Activated naive CD8-positive, alpha-beta T cell treated with anti-CD3 and anti-CD28 coated beads for 36 hours (primary cell): ENCODE data around the gene SLC25A44. TPM values are rescaled to one million over a fixed set of nuclear protein-coding genes. Genes with fewer than 3 reads are reported as not detected.

Experiments
- DNase-seq: peaks from one replicate; pipeline ENCODE4 v3.0.0; 2021
- H3K27ac Mint-ChIP-seq: one replicate; pipeline ENCODE4 v1.8.0; 2022; ENCODE audit warnings: mild to moderate bottlenecking, moderate library complexity, mixed read lengths
- H3K27me3 Mint-ChIP-seq: one replicate; pipeline ENCODE4 v1.8.0; 2022; ENCODE audit warnings: mild to moderate bottlenecking, mixed read lengths
- H3K36me3 Mint-ChIP-seq: one replicate; pipeline ENCODE4 v1.8.0; 2021; ENCODE audit warnings: mild to moderate bottlenecking, mixed read lengths
- H3K4me1 Mint-ChIP-seq: one replicate; pipeline ENCODE4 v1.8.0; 2021; ENCODE audit warnings: mixed read lengths
- H3K4me3 Mint-ChIP-seq: one replicate; pipeline ENCODE4 v1.8.0; 2022; ENCODE audit warnings: mild to moderate bottlenecking, moderate library complexity, mixed read lengths
- H3K9me3 Mint-ChIP-seq: one replicate; pipeline ENCODE4 v1.8.0; 2022; ENCODE audit warnings: mixed read lengths
- total RNA-seq, 2 experiments: library from RNA; stranded (reverse); gene quantifications; one replicate each; pipeline ENCODE4 v1.2.3, GENCODE V29; 2021

Gene SLC25A44, protein sequence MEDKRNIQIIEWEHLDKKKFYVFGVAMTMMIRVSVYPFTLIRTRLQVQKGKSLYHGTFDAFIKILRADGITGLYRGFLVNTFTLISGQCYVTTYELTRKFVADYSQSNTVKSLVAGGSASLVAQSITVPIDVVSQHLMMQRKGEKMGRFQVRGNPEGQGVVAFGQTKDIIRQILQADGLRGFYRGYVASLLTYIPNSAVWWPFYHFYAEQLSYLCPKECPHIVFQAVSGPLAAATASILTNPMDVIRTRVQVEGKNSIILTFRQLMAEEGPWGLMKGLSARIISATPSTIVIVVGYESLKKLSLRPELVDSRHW
- total RNA-seq, result 10 to 100 TPM; 55.0 to 60.7 TPM

DNA sequence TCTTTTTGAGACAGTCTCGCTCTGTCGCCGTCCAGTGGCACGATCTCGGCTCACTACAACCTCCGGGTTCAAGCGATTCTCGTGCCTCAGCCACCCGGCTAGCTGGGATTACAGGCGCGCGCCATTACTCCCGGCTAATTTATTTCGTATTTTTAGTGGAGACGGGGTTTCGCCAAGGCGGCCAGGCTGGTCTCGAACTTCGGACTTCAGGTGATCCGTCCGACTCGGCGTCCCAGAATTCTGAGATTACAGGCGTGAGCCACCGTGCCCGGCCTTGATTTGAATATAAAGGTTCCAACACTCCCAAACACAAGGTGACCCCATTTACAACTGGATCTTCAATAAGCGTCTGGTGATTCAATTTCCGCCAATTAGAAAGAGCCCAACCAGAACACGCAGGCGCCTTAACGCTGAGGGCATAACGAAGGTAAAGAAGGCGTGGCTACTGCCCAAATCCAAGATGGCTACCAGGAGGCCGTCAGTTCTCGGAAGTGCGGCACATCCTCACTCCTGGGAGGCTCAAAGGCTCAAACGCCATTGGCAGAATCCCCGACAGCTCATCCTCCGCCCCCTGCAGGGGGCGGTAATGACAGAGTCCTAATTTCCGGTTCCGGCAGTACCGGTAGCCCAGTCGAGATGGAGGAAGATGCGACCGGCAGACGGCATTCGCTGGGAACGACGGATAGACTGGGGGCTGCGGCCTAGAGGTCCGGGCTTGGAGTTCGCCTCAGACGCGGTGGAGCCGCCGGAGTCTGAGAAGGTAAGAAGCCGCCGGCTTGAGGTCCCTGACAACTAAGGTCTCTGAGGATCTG lies at the start of gene SLC25A44:
Gene SLC25A44, plus strand, starts transcription at position 617 of the 812 bp plus-strand sequence. CDS start 5,744 bp downstream, outside the sequence.
- H3K36me3 Mint-ChIP-seq, result peaks cover 32% of the 10 kb centered on the region
- peaks cover 50% of the 10 kb centered on the region for H3K4me1 Mint-ChIP-seq

DNA sequence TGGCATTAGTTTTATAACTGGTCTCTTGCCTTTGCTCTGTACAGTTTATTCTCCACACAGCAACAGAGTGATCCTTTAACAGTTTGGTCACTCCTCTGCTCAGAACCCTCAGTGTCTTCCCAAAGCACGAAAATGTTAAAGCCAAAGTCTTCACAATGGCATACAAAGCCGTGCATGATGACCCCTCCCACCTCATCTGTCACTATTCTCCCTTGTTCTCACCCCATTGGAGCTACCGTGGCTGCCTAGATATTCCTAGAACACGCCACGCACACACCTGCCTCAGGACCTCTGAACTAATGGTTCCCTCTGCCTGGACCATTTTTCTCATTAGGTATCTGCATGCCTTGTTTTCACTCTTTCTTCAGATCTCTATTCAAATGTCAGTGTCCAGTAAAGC lies 49.2 kb upstream of the SLC25A44 start:
- no peaks in the 10 kb centered on the region for H3K27me3 Mint-ChIP-seq
- peaks cover 36% of the 10 kb centered on the region for H3K4me1 Mint-ChIP-seq
- no peak for DNase-seq
- H3K9me3 Mint-ChIP-seq, result no peaks in the 10 kb centered on the region
- H3K36me3 Mint-ChIP-seq, result no peaks in the 10 kb centered on the region
- no peak overlapping the region for H3K4me3 Mint-ChIP-seq
- no peak overlapping the region for H3K27ac Mint-ChIP-seq

More for the DNA sequence above, at the start of gene SLC25A44:
- H3K9me3 Mint-ChIP-seq, result peaks cover 5% of the 10 kb centered on the region
- H3K27me3 Mint-ChIP-seq, result no peaks in the 10 kb centered on the region
- peak within 1 kb of the TSS; percentile 100 for H3K4me3 Mint-ChIP-seq
- peak; percentile 97 for DNase-seq
- H3K27ac Mint-ChIP-seq, result peak within 1 kb of the TSS; percentile 96

DNA sequence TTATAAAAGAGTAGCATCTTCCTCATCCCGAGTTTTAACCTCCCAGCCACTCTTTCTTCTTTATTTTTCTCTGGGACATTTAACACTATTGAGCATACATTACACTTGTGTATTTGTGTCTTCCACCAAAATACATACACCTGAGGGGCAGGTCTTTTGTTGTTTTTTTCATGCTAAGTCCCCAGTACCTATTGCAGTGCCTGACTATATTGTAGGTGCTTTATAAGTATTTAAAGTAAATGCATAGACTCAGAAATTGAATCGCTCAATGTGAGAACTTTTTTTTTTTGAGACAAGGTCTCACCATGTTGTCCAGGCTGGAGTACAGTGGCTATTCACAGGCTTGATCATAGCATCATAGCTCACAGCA lies 48.3 kb upstream of the SLC25A44 start:
- H3K27ac Mint-ChIP-seq, result peak overlapping the region; percentile 88
- no peaks in the 10 kb centered on the region for H3K27me3 Mint-ChIP-seq
- no peaks in the 10 kb centered on the region for H3K36me3 Mint-ChIP-seq
- no peaks in the 10 kb centered on the region for H3K9me3 Mint-ChIP-seq
- peaks cover 44% of the 10 kb centered on the region for H3K4me1 Mint-ChIP-seq
- no peak overlapping the region for H3K4me3 Mint-ChIP-seq
- DNase-seq, result no peak

DNA sequence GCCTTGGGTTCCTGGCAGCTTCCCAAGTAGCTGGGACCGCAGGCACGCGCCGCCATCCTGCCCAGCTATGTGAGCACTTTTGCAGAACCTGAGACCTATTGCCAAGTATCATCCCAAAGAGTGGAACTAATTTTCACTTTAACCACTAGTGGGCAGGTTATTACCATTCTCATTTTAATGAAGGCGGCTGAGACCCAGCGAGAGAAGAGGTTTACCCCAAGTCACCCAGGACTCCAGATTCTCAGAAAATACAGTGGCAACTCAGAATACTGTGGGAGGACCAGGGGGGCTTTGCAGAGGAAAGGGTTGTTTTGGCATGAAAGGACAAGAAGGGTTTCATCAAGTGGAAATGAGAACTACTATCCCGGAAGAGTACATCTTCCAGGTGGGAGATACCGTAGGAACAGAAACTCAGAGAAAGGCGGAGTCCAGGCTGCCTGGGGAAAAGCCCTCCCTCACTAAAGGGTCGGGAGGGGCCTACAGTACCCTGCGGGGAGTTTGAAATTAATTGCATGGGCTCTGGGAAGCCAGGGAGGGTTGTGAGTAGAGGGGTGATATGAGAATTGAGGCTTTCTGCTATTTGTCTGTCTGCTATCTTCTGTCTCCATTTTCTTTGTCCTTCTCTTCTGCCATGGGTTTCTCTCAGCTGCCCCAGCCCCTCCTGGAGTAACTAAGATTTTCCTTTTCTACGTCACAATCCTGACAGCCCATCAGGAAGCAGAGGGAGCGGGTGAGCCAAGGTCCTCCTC lies 47.7 kb upstream of the SLC25A44 start:
- Mint-ChIP-seq H3K36me3 (no peaks in the 10 kb centered on the region), H3K27me3 (no peaks in the 10 kb centered on the region), H3K27ac (peak overlapping the region; percentile 88), H3K9me3 (no peaks in the 10 kb centered on the region), H3K4me3 (peak overlapping the region; percentile 63), H3K4me1 (peaks cover 48% of the 10 kb centered on the region)
- peak; percentile 54 for DNase-seq

DNA sequence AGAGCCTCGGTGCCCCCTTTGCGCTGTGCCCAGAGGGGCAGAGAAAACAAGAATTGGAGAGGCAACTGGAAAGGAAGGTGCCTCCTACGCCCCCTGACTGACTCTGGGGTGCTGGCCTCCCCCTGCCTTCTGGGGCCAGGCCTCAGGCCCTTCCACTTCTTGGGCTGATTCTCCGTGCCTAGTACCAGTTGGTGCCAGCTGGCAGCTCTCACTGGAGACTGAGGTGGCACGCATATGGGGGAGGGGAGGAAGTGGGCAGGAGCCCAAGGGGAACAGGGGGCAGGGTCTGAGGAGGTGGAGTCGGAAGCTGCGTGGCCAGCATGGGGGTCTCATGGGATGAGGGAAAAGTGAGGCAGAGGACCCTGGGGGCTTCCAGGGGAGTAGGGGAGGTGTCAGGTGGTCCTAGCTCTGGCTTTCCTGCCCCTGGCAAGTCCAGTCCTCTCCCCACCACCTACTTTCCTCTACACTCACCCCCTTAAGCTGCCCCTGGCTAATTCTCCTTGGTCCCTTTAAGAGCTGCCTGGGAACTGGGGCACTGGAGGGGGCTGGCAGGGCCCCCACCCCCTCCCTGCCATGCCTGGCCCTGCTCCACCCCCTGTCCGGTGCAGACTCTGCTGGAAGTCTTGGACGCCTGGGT lies 47.0 kb upstream of the SLC25A44 start:
- no peaks in the 10 kb centered on the region for H3K36me3 Mint-ChIP-seq
- H3K4me1 Mint-ChIP-seq, result peaks cover 50% of the 10 kb centered on the region
- peak overlapping the region; percentile 88 for H3K27ac Mint-ChIP-seq
- no peaks in the 10 kb centered on the region for H3K9me3 Mint-ChIP-seq
- H3K4me3 Mint-ChIP-seq, result peak overlapping the region; percentile 63
- no peak for DNase-seq
- H3K27me3 Mint-ChIP-seq, result no peaks in the 10 kb centered on the region

DNA sequence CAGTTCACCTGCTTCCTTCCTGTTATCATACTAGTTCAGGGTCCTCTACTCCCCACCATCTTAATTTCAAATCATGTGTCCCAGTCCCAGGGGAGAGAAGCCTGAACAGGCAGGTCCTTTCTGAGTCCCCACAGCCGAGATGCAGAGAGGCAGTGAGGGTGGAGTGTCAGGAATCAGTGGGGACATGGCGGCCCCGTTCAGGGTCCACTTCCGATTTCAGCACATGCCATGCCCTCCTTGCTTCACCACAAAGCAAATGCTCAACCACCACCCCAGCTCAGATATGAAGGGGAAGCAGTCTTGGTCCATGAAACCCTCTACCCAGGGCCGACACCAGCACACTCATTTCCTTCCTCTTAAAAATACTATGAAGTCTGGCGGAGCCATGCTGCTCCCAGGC lies 45.7 kb upstream of the SLC25A44 start:
- no peaks in the 10 kb centered on the region for H3K36me3 Mint-ChIP-seq

DNA sequence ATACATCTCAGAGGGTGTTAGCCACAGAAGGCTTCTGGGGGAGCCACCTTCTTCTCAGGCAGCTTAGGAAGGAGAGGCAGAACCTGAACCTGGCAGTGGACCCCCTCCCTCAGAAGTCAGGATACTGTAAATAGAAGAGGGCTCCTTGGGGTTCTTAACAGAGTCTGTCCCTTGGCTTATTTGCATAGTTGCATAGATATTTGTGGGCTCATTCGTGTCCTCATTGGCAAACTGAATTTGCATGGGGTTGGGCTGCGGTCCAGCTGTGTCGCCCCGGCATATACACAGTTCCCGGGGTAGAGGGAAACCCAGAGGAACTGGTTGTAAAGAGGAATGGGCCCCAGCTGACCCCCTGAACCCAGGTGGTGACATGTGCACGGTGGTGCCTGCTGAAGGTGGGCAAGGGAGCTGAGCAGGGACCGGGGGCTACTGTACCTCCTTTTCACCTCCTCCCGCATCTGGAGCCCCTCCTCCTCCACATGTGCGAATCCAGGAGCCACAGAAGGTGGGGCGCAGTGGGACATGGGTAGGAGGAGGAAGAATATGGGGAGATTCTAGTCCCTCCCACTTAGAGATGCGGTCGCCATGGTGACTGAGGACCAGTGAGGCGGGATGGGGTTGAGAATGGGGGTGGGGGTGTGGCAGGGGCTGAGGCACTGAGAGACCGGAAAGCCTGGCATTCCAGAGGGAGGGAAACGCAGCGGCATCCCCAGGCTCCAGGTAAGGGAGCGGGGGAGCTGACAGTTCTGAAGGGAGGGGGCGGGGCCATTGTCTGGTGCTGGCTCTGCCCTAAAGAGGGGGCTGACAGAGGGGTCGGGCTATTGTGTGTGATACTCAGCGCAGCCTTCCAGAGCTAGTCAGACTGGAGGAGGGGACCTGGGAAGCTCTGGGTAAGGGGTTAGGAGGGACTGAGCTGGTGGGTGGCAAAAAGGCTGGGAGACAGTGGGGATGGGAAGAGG lies 44.3 kb upstream of the SLC25A44 start:
- Mint-ChIP-seq H3K27me3 (no peaks in the 10 kb centered on the region), H3K4me1 (peaks cover 74% of the 10 kb centered on the region), H3K36me3 (no peaks in the 10 kb centered on the region), H3K27ac (no peak overlapping the region), H3K4me3 (no peak overlapping the region), H3K9me3 (no peaks in the 10 kb centered on the region)
- no peak for DNase-seq

More for the DNA sequence above, 45.7 kb upstream of the SLC25A44 start:
- no peaks in the 10 kb centered on the region for H3K9me3 Mint-ChIP-seq
- no peaks in the 10 kb centered on the region for H3K27me3 Mint-ChIP-seq
- peak overlapping the region; percentile 30 for H3K4me3 Mint-ChIP-seq
- H3K27ac Mint-ChIP-seq, result peak overlapping the region; percentile 91
- peaks cover 64% of the 10 kb centered on the region for H3K4me1 Mint-ChIP-seq
- DNase-seq, result no peak

DNA sequence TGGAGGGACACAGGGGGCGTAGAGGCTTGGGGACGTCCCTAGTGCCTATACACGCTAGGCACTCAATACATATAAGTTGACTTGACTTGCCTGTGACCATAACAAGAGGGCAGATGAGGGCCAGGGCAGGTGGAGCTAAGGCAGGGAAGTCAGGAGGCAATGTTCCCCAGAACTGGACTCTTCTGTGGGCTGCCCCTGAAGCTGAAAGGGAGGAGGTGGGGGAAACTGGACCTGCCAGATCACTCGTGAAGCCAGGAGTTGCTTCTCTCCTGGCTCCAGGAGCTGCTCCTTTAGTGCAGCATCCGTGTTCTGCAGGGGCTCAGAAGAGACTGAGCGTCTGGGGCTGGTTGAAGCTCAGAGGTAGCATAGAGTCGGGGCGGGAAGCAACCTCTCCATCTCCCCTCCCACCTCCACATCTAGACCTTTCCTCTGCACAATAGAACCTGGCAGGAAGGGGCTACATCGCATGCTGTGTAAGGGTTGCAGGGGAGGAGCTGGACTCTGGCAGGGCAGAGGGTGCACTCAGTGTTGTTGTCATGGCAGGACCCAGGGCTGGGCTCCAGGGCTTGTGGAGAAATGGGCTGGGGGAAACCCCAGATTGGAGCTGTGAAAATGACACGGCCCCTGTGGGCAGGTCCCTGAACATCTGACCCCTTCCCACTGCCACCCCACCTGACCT lies 43.4 kb upstream of the SLC25A44 start:
- Mint-ChIP-seq H3K27me3 (no peaks in the 10 kb centered on the region), H3K9me3 (no peaks in the 10 kb centered on the region), H3K36me3 (no peaks in the 10 kb centered on the region), H3K4me1 (peaks cover 78% of the 10 kb centered on the region), H3K4me3 (no peak overlapping the region), H3K27ac (no peak overlapping the region)
- no peak for DNase-seq

DNA sequence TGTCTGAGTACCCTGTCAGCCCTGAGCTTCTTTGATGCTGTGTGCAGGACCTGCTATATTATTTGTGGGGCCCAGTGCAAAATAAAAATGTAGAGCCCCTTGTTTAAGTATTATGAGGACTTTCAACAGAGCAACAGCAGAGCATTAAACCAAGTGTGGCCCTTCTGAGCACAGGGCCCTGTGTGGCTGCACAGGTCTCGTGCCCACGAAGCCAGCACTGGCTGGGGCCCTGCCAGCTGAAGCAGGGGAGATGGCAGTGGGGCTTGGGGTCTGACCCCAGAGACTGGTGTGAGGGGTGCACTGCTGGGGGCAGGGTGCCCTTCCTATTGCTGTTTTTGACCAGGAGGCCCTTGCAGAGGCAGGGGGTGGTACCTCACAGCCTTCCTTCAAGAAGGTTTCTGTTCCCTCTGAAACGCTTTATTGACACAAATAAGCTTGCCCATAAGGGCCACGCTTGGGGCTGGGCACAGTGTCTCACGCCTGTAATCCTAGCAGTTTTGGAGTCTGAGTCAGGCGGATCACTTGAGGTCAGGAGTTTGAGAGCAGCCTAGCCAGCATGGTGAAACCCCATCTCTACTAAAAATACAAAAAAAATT lies 42.7 kb upstream of the SLC25A44 start:
- H3K4me3 Mint-ChIP-seq, result no peak overlapping the region
- no peaks in the 10 kb centered on the region for H3K27me3 Mint-ChIP-seq
- no peaks in the 10 kb centered on the region for H3K36me3 Mint-ChIP-seq
- DNase-seq, result no peak
- H3K27ac Mint-ChIP-seq, result peak overlapping the region; percentile 45
- H3K4me1 Mint-ChIP-seq, result peaks cover 78% of the 10 kb centered on the region
- no peaks in the 10 kb centered on the region for H3K9me3 Mint-ChIP-seq

DNA sequence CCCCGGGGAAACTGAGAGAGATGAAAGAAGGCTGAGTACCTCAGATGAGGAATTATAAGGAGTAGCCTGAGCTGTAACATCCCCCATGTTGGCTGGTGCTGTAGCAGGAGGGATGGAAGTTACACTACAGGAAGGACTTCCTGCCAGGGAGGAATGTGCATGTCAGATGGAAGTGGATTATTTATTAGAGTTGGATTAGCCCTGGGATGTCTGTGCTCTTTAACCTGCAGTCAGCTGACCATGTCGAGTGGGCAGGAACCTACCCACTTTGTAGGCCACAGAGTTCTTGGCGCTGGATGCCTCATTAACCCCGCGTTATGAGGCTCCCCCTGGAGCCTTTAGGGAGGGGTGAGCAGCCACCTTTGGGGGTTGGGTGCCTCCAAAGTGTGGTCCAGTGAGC lies 41.3 kb upstream of the SLC25A44 start:
- peaks cover 71% of the 10 kb centered on the region for H3K4me1 Mint-ChIP-seq
- H3K36me3 Mint-ChIP-seq, result no peaks in the 10 kb centered on the region
- DNase-seq, result no peak
- no peaks in the 10 kb centered on the region for H3K9me3 Mint-ChIP-seq
- peak overlapping the region; percentile 83 for H3K27ac Mint-ChIP-seq
- peaks cover 3% of the 10 kb centered on the region for H3K27me3 Mint-ChIP-seq
- H3K4me3 Mint-ChIP-seq, result peak overlapping the region; percentile 20

DNA sequence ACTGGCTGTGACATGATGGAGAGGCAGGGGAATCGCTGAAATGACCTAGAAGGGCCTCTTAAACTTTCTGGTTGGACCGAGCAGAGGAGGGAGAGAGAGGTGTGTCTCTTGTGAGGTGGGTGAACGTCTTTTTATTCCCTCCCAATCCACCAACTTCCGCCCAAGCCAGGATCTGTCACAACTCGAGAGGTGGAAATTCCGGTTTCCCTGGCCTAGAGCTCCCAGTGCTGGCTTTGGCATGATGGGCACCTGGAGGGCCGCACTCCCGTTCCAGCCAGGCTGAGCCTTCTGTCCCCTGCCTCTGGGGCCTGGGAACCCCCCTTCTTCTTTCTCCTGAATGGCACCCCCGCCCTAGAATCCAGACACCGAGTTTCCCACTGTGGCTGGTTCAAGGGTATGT lies 40.5 kb upstream of the SLC25A44 start, which contains the start of gene SEMA4A:
Gene SEMA4A, plus strand, starts transcription at position 224 of the 400 bp plus-strand sequence. CDS start 994 bp downstream, outside the sequence.
- no peaks in the 10 kb centered on the region for H3K36me3 Mint-ChIP-seq
- no peaks in the 10 kb centered on the region for H3K9me3 Mint-ChIP-seq
- H3K27ac Mint-ChIP-seq, result peak within 1 kb of the TSS; percentile 83
- peaks cover 3% of the 10 kb centered on the region for H3K27me3 Mint-ChIP-seq
- H3K4me1 Mint-ChIP-seq, result peaks cover 64% of the 10 kb centered on the region
- DNase-seq, result no peak
- H3K4me3 Mint-ChIP-seq, result peak within 1 kb of the TSS; percentile 81

DNA sequence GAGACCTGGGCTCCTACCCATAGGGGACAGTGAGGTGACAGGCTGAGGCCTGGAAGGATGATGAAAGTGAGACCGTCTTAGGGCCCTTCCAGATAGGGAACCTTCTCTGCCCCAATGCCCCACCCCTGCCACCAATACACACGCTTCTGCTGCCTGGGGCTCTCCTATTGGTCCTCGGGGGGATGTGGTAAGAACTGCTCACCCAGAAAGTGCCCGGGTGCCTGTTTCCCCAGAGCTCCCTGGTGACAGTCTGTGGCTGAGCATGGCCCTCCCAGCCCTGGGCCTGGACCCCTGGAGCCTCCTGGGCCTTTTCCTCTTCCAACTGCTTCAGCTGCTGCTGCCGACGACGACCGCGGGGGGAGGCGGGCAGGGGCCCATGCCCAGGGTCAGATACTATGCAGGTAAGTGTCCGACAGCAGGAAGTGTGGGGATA lies 39.6 kb upstream of the SLC25A44 start:
- peak overlapping the region; percentile 55 for H3K27ac Mint-ChIP-seq
- H3K4me1 Mint-ChIP-seq, result peaks cover 58% of the 10 kb centered on the region
- DNase-seq, result peak; percentile 65
- no peaks in the 10 kb centered on the region for H3K9me3 Mint-ChIP-seq
- peak overlapping the region; percentile 81 for H3K4me3 Mint-ChIP-seq
- H3K27me3 Mint-ChIP-seq, result peaks cover 3% of the 10 kb centered on the region
- H3K36me3 Mint-ChIP-seq, result no peaks in the 10 kb centered on the region
